Measurements from ENCODE around the gene BTBD9.

BTBD9 gene

GRCh38 chr6:38216451-38216850, 423.3 kb downstream of the BTBD9 start:
- DNase-seq: no peak

- DNase-seq: no peak
Measured at GRCh38 chr6:38215651-38216311, 423.9 kb downstream of the BTBD9 start.

DNA sequence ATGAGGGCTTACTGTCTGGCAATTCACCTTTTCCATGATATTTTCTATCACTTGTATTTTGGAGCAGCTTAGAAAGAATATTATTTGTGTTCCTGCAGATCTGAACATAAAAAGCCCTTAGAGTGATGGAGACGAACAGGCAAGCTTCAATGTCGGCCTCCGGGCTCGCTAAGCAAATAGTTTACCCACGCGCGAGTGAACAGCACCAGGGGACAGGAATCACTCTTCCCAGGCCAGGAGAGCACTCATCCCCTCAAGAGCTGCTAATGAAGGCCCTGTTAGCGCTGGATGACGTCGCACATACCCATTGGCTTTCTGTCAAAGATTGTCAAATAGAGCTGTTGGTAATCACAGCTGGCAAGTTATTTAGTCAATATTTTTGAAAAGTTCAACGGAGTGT, 424.5 kb downstream of the BTBD9 start:
- DNase-seq: no peak

DNA sequence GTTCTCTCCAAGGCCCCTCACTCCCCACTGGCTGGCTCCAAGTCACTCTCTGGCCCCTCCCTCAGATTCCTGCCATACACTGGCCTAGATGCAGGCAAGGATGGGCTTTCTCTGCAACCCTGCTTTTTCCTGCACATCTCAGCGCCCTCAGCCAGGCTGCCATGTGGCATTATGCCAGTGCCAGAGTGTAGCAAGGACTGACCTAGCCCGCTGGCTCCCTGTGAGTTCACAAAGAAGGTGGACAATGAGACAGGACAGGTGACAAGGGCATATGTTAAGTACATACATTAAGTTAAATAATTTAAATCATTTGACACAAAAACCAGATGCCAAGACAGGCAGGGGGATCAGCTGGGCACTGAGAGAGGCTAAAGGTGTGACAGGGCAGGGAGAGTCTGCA, 425.6 kb downstream of the BTBD9 start:
- no peak for DNase-seq

- DNase-seq: no peak
Measured at GRCh38 chr6:38213251-38213658, 426.5 kb downstream of the BTBD9 start.

DNA sequence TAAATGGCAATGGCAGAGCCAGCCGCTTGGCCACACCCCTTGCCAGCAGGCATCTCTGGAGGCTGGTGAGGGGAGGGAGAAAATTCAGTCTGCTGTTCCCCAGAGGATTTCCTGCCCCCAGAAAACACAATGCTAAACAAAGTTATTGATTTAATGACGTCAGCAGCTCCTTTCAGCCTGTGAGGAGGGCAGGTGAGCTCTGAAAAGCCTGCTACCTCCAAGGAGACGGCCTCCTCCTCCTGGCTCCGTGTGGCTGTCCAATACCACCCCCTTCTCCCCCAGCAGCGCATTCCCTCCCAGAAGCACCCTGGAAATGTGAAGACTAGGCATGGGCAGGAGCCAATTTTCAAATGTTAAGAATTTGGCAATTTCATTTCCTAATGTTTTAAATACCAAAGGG, 427.1 kb downstream of the BTBD9 start:
- DNase-seq: no peak

DNA sequence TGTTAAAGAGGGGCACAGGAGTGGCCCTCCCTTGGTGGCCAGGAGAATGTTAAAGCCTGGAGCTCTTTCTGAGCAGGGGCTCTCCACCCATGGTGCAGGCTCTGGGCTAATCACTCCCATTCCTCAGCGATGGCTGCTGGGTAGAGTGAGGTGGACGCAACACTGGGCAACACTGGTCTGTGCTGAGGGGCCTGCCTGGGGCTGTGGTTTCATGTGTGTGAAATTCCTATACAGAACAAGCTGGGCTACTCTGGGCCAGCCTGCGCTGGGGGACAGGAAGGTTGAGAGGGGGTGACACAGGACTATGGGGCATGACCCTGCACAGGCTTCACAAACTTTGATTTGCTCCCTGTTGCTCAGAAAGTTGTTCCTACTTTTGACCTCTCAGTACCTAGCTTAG, 427.6 kb downstream of the BTBD9 start:
- no peak for DNase-seq

DNA sequence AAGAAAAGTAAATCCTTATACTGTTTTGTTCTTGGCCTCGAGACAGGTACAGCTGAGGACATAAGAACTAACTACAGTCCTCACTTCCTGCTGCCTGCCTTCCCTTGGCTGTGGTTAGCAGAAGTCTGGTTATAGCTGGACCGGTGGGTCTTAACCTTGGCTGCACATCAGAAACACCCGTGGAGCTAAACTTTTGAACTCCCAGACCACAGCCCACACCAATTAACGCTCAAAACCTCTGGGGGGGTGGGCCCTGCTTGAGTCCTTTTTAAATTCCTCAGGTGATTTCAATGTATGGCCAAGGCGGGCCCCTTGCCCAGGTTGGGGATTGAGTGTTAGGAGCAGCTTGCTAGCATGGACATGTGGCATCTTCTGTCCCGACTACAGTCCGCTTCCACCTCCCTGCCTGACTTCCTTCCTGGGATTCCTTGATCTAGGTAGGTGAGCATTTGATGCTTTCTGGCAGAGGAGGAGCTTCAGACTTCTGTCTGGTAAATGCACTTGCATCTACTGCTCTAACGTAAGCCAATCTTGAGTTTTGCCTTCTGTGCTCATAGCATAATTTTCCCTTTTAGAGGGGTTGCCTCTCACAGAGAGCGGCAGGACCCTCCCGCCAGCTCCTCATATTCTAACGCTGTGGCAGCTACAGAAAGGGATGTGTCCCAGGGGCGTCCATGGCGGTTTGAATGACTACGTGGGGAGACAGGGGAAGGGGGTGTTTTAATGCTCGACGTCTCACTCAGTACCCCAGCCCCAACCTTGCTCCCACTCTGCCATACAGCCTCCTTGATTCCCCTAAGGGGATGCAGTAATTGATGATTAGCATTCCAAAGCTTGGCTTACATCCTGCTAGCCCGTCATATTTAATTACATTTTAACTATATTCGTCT, 430.1 kb downstream of the BTBD9 start:
- no peak for DNase-seq

- DNase-seq: no peak
Measured at GRCh38 chr6:38208028-38208427, 431.7 kb downstream of the BTBD9 start.

- DNase-seq: no peak
Measured at GRCh38 chr6:38207375-38207774, 432.4 kb downstream of the BTBD9 start.

GRCh38 chr6:38198219-38198618, 441.5 kb downstream of the BTBD9 start:
- DNase-seq: no peak

DNA sequence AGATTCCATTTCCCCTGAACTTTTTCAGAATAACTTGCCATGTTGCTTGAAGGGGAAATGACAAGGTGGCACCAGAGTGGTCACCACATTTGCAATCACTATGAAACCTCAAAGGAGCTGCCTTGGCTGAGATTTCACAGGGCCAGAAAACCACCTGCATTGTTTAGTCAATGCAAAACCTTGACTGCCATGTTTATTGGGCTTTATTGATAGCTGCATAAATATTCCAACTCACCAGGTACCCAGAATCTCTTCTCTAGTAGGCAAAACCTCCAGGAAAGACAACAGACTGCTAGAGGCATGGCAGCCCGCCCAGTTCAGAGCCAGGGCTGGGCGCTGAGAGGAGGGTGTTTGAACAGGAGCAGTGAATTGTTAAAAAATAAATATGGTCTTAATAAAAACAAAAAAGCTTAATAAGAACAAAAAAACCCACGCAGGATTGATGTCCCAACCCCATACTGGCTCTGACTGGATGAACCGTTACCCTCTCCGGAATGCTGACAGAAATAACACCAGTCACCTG, 444.6 kb downstream of the BTBD9 start:
- DNase-seq: no peak

GRCh38 chr6:38194589-38194988, 445.1 kb downstream of the BTBD9 start:
- no peak for DNase-seq

DNA sequence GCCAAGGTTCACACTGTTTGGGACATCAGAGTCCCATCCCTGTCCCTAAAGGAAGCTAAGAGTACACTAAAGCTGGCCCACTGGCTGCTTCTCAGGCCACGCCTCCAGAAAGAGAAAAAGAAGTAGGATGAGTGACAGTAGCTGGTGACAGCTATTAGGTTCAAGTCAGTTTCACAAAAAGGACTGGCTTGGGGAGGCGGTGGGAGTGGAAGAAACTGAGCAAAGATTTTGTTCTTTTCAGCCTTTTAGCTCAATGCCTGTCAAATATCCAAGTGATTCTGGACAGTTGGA, 445.5 kb downstream of the BTBD9 start:
- DNase-seq: no peak

DNA sequence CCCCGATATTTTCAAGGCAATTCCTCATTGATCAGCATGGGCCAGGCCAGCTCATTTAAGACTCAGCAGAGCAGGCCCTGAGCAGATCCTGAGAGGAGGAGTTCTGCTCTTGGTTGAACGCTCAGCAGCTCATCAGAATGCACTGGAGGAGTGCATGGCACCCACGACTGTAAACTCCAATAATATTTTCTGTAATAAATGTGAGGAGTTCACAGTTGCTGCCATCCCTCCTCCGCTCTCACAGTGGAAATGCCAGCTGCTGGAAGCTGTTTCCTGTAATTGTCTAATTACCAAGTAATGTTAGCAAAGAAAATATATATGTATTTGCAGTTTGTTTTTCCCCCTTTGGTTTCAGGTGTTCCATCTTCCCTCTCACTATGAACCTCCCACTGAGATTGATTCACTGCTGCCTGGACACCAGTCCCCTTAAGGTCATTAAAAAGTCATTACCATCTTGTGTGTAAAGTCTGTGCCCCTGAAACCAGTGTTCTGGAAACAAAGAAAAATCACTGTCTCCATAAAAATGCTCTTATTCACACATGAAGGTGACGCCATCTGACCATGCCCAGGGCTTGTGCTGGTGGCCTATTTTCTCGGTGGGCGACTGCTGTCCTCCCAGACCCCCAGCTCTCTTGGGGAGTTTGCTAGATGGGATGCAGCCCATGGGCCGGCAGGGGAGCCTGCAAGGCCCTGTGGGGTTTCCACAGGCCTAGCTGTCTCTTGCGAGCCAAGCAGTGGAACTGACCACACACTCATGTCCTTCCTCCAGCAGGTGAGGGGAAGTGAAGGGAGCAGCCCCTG, 446.0 kb downstream of the BTBD9 start:
- DNase-seq: no peak

DNA sequence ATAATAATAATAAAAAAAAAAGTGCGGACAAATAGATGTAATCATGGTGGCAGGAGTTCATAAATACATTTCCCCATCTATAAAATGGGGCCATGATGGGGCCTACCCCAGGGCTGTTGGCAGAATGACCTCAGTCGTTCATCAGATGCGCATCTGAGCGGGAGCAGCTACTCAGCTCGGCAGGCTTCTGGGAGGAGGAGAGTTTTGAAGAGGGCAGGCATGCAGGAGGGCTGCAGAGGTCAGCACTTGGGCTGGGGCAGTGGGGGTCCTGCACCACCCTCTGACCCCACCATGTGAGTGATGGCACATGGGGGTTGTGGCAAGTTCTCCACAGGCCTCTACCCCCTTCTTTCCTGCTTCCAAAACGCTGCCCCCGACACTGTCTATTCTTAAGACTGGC, 446.7 kb downstream of the BTBD9 start:
- DNase-seq: no peak

DNA sequence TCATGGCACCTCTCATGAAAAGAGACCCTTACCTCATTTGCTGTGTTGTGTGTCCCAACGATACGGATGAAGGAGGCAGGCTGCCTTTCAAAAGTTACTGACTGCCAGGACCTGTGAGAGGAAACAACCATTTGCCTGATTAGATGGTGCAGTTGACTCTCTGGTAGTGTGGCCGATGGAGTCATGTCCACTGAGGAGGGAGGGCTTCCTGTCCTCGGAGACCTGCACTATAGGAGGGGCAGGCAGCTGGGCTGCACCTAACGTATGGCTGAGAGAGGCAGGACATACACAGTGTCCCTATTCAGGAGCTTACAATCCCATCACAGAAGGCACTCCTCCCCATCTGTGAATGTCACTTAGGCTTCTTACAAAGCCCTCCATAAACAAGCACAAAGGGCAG, 447.2 kb downstream of the BTBD9 start:
- DNase-seq: no peak

DNA sequence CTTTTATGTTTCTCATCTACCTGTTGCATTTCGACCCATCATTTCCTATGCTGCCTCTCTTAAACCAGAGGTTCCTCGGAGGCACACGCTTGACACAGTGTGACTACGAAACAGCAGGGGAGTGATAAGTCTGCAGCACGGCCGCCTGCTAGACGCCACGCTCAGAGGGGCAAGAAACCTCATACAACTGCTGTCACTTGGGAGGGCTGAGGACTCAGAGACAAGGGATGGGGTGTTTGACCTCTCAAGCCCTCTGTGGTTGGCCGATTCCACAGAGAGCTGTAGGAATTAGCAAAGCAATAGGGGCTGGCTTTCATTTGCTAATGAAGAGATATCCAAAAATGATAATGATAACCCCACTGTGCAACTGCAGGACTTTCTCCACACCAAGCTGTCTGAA, 447.7 kb downstream of the BTBD9 start:
- DNase-seq: no peak

GRCh38 chr6:38191418-38191817, 448.3 kb downstream of the BTBD9 start:
- DNase-seq: no peak

GRCh38 chr6:38188677-38189335, 450.9 kb downstream of the BTBD9 start:
- DNase-seq: no peak

GRCh38 chr6:38187811-38188590, 451.7 kb downstream of the BTBD9 start:
- no peak for DNase-seq

GRCh38 chr6:38187325-38187724, 452.4 kb downstream of the BTBD9 start:
- no peak for DNase-seq

All from stimulated activated CD4-positive, alpha-beta T cell treated with anti-CD3 and anti-CD28 coated beads, Interleukin-4, amount 100 ng/mL, for 4 hours (primary cell).